Mesendoderm (in vitro differentiated cells): ENCODE results near the gene CD3G. TPM values are rescaled to one million over a fixed set of nuclear protein-coding genes. Genes with fewer than 3 reads are reported as not detected.

ENCODE experiments used
- DNase-seq: peaks from one replicate; pipeline ENCODE4 v3.0.0; 2013
- H2AK5ac ChIP-seq: 2 replicates; pipeline ENCODE4 v1.6.1; 2013; ENCODE audit warnings: low read length, inconsistent platforms
- H2BK120ac ChIP-seq: 2 replicates; pipeline ENCODE4 v1.6.1; 2013; ENCODE audit warnings: low read depth, mild to moderate bottlenecking, low read length, moderate library complexity, mixed read lengths
- H2BK15ac ChIP-seq: replicated peaks from 2 replicates; pipeline ENCODE4 v1.6.1; 2013; ENCODE audit warnings: low read depth, mild to moderate bottlenecking, moderate library complexity
- H2BK5ac ChIP-seq: 2 replicates; pipeline ENCODE4 v1.6.1; 2013; ENCODE audit warnings: low read length, inconsistent platforms
- H3K18ac ChIP-seq: 2 replicates; pipeline ENCODE4 v1.6.1; 2013; ENCODE audit warnings: mild to moderate bottlenecking, low read length, mixed read lengths
- H3K23ac ChIP-seq: one replicate; pipeline ENCODE4 v1.6.1; 2013; ENCODE audit warnings: low read length
- H3K27ac ChIP-seq: 2 replicates; pipeline ENCODE4 v1.5.1; 2013; ENCODE audit warnings: low read depth, mild to moderate bottlenecking, inconsistent platforms, low read length, moderate library complexity
- H3K27me3 ChIP-seq: 2 replicates; pipeline ENCODE4 v1.6.1; 2013; ENCODE audit warnings: low read length, control low read depth, mild to moderate bottlenecking, inconsistent platforms; ENCODE audit not compliant: insufficient read depth, poor library complexity
- H3K36me3 ChIP-seq: 2 replicates; pipeline ENCODE4 v1.6.1; 2013; ENCODE audit warnings: low read length, inconsistent platforms; ENCODE audit not compliant: control insufficient read depth, insufficient read depth
- H3K4ac ChIP-seq: one replicate; pipeline ENCODE4 v1.6.1; 2013; ENCODE audit warnings: low read depth, mild to moderate bottlenecking, low read length, moderate library complexity
- H3K4me1 ChIP-seq: 2 replicates; pipeline ENCODE4 v1.6.1; 2013; ENCODE audit warnings: low read depth, low read length, inconsistent platforms; ENCODE audit not compliant: control insufficient read depth
- H3K4me2 ChIP-seq: 2 replicates; pipeline ENCODE4 v1.6.1; 2013; ENCODE audit warnings: low read length
- H3K4me3 ChIP-seq: 2 replicates; pipeline ENCODE4 v1.5.1; 2013; ENCODE audit warnings: mild to moderate bottlenecking, low read length
- H3K56ac ChIP-seq: one replicate; pipeline ENCODE4 v1.6.1; 2013; ENCODE audit warnings: low read length
- H3K79me1 ChIP-seq: 2 replicates; pipeline ENCODE4 v1.6.1; 2013; ENCODE audit warnings: low read length, inconsistent platforms
- H3K79me2 ChIP-seq: 2 replicates; pipeline ENCODE4 v1.6.1; 2013; ENCODE audit warnings: mild to moderate bottlenecking, low read length; ENCODE audit not compliant: control insufficient read depth, insufficient read depth
- H3K9ac ChIP-seq: 2 replicates; pipeline ENCODE4 v1.6.1; 2013; ENCODE audit warnings: low read length, inconsistent platforms
- H4K5ac ChIP-seq: one replicate; pipeline ENCODE4 v1.6.1; 2013; ENCODE audit warnings: low read length
- H4K8ac ChIP-seq: one replicate; pipeline ENCODE4 v1.6.1; 2013; ENCODE audit warnings: low read depth, mild to moderate bottlenecking, control low read depth, low read length, moderate library complexity
- WGBS: extraction: QIAGEN DNeasy Blood & Tissue Kit; methylation state at CpG from one replicate; pipeline ENCODE4 v1.1.7; 2013; ENCODE audit warnings: low lambda C conversion rate, missing lambda C conversion rate; ENCODE audit not compliant: insufficient coverage; ENCODE audit errors: extremely low coverage; 5-methylcytosine and 5-hydroxymethylcytosine counted together
- polyA plus RNA-seq, 2 experiments: library from polyadenylated mRNA; stranded (reverse); fragments of 200-250 nt; gene quantifications; one replicate each; pipeline ENCODE4 v1.2.3, GENCODE V29; 2013

Gene CD3G
- not detected for polyA plus RNA-seq (2013, experiment 1 of 2)
- polyA plus RNA-seq (2013, experiment 2 of 2) = not detected

DNA sequence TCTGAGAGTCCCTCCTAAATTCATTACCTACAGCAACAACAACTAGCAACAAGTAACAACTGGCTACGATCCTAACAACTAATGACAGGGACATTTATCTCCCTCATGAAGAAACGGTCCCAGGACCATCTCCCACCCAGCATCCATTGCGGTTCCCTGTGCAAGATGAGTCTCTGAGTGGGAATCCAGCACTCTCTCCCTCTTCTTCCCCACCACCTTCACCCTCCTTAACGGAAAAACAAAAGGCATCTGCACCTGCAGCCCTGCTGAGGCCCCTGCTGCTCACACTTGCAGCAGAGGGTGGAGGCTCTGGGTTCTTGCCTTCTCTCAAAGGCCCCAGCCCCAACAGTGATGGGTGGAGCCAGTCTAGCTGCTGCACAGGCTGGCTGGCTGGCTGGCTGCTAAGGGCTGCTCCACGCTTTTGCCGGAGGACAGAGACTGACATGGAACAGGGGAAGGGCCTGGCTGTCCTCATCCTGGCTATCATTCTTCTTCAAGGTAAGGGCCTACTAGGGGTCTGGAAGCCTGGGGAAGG is at the start of gene CD3G:
CD3G (plus strand) TSS at position 364 of the 535 bp plus-strand sequence; CDS start at position 444, 80 bp downstream.
- no peak within 1 kb of the TSS for H3K23ac ChIP-seq
- no peak within 1 kb of the TSS for H2BK5ac ChIP-seq
- H3K56ac ChIP-seq = no peak within 1 kb of the TSS
- H3K79me1 ChIP-seq = no peaks in the 10 kb centered on the region
- no peaks in the 10 kb centered on the region for H3K36me3 ChIP-seq
- H3K4me2 ChIP-seq = no peak within 1 kb of the TSS
- no peaks in the 10 kb centered on the region for H3K4me1 ChIP-seq
- no peak within 1 kb of the TSS for H2BK120ac ChIP-seq
- H2BK15ac ChIP-seq = no peak within 1 kb of the TSS
- H3K4me3 ChIP-seq = no peak within 1 kb of the TSS
- no peak within 1 kb of the TSS for H3K27ac ChIP-seq
- no peak within 1 kb of the TSS for H3K4ac ChIP-seq
- H3K79me2 ChIP-seq = no peaks in the 10 kb centered on the region
- DNase-seq = no peak
- H3K18ac ChIP-seq = no peak within 1 kb of the TSS
- no peak within 1 kb of the TSS for H3K9ac ChIP-seq
- WGBS = no CpG with 5 or more reads among the region's 6 CpGs
- no peaks in the 10 kb centered on the region for H3K27me3 ChIP-seq
- H4K5ac ChIP-seq = no peak within 1 kb of the TSS
- H2AK5ac ChIP-seq = no peak within 1 kb of the TSS
- no peak within 1 kb of the TSS for H4K8ac ChIP-seq

DNA sequence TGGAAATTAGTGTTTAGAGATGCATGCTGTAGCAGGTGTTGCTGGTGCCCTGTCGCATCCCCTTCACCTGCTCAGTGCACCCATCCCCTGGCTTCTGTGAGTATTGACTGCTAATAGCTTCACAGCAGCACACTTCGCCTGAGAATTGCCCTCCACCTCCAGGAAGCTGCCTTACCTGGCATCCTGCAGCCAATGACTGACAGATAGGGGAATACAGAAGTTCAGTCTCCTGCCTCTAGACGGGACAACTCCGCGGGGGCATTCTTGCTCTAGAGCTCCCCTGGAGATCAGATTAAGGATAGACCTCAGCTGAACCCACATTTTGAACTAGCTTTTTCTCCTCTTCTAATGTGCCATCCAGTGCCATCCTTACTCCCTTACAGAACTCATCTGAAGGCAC is 48.9 kb upstream of the CD3G start:
- no CpG with 5 or more reads among the region's 5 CpGs for WGBS
- no peak overlapping the region for H4K5ac ChIP-seq
- no peak overlapping the region for H3K4me3 ChIP-seq
- H3K9ac ChIP-seq = no peak overlapping the region
- no peak overlapping the region for H3K27ac ChIP-seq
- H3K23ac ChIP-seq = no peak overlapping the region
- no peak overlapping the region for H2AK5ac ChIP-seq
- no peak overlapping the region for H2BK15ac ChIP-seq
- no peak overlapping the region for H2BK120ac ChIP-seq
- no peak overlapping the region for H3K4ac ChIP-seq
- H3K79me2 ChIP-seq = no peaks in the 10 kb centered on the region
- H3K18ac ChIP-seq = no peak overlapping the region
- no peaks in the 10 kb centered on the region for H3K36me3 ChIP-seq
- no peak overlapping the region for H3K4me2 ChIP-seq
- no peaks in the 10 kb centered on the region for H3K79me1 ChIP-seq
- H2BK5ac ChIP-seq = no peak overlapping the region
- H3K4me1 ChIP-seq = no peaks in the 10 kb centered on the region
- no peak overlapping the region for H4K8ac ChIP-seq
- H3K56ac ChIP-seq = no peak overlapping the region
- no peak for DNase-seq
- no peaks in the 10 kb centered on the region for H3K27me3 ChIP-seq

DNA sequence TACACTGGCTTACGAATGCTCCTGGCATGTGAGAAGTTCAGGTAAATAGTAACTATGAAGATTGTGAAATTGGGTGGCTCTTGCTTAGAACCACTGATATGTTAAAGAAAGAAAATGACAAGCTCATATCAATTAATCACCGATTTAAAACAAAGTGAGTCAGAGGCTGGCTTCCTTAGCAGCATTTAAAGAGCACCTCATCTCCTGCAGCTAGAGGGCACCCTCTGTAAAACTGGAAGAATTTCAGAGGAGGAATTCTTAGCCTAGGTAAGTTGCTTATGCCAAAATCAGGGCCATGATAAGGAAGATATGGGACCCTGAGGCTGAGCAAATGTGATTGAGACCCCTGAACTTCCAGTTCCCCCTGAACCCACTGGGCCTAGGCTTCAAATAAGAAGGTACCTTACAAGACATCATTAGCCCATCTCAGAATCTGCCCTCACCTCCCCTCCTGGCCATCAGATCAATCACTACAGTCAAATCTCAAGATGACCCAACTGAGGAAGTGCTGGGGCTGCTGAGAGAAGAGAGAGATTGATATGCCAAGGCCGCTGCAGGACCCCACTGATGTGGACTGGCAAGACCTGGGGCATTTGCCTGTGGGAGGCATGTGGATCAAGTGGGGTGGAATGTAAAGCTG is 48.2 kb upstream of the CD3G start:
- no peaks in the 10 kb centered on the region for H3K79me2 ChIP-seq
- no peak overlapping the region for H2AK5ac ChIP-seq
- H3K79me1 ChIP-seq = no peaks in the 10 kb centered on the region
- no peak overlapping the region for H3K4me3 ChIP-seq
- H2BK15ac ChIP-seq = no peak overlapping the region
- no peak overlapping the region for H4K8ac ChIP-seq
- no peak overlapping the region for H2BK5ac ChIP-seq
- no peak overlapping the region for H3K23ac ChIP-seq
- H3K27ac ChIP-seq = no peak overlapping the region
- no peaks in the 10 kb centered on the region for H3K36me3 ChIP-seq
- no CpG with 5 or more reads among the region's 3 CpGs for WGBS
- peak; percentile 54 for DNase-seq
- H4K5ac ChIP-seq = no peak overlapping the region
- no peaks in the 10 kb centered on the region for H3K27me3 ChIP-seq
- no peak overlapping the region for H3K4ac ChIP-seq
- no peak overlapping the region for H3K9ac ChIP-seq
- H3K4me1 ChIP-seq = no peaks in the 10 kb centered on the region
- H3K56ac ChIP-seq = no peak overlapping the region
- no peak overlapping the region for H2BK120ac ChIP-seq
- no peak overlapping the region for H3K18ac ChIP-seq
- H3K4me2 ChIP-seq = no peak overlapping the region

- no peak overlapping the region for H3K9ac ChIP-seq
- no peaks in the 10 kb centered on the region for H3K79me2 ChIP-seq
- no peak overlapping the region for H3K27ac ChIP-seq
- H3K4me2 ChIP-seq = no peak overlapping the region
- no peak overlapping the region for H3K23ac ChIP-seq
- no peaks in the 10 kb centered on the region for H3K79me1 ChIP-seq
- H3K27me3 ChIP-seq = no peaks in the 10 kb centered on the region
- WGBS = no CpG with 5 or more reads among the region's 8 CpGs
- no peak overlapping the region for H2BK15ac ChIP-seq
- H3K56ac ChIP-seq = no peak overlapping the region
- H4K5ac ChIP-seq = no peak overlapping the region
- H4K8ac ChIP-seq = no peak overlapping the region
- H3K36me3 ChIP-seq = no peaks in the 10 kb centered on the region
- H2BK5ac ChIP-seq = no peak overlapping the region
- H2AK5ac ChIP-seq = no peak overlapping the region
- H2BK120ac ChIP-seq = no peak overlapping the region
- no peak overlapping the region for H3K4me3 ChIP-seq
- no peak overlapping the region for H3K18ac ChIP-seq
- H3K4ac ChIP-seq = no peak overlapping the region
- DNase-seq = no peak
- H3K4me1 ChIP-seq = no peaks in the 10 kb centered on the region
Measured at GRCh38 chr11:118301600-118302195, 42.4 kb upstream of the CD3G start.

DNA sequence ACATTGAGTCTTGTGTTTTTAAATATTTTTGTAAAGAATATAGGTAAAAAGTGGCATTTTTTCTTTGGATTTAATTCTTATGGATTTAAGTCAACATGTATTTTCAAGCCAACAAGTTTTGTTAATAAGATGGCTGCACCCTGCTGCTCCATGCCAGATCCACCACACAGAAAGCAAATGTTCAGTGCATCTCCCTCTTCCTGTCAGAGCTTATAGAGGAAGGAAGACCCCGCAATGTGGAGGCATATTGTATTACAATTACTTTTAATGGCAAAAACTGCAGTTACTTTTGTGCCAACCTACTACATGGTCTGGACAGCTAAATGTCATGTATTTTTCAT is 39.9 kb upstream of the CD3G start:
- Histone ChIP-seq H3K79me1 (no peaks in the 10 kb centered on the region), H3K79me2 (no peaks in the 10 kb centered on the region), H3K4me1 (no peaks in the 10 kb centered on the region), H3K18ac (no peak overlapping the region), H3K9ac (no peak overlapping the region), H4K5ac (no peak overlapping the region), H2AK5ac (no peak overlapping the region), H3K4me3 (no peak overlapping the region), H2BK15ac (no peak overlapping the region), H2BK120ac (no peak overlapping the region), H3K4me2 (no peak overlapping the region), H2BK5ac (no peak overlapping the region), H3K36me3 (no peaks in the 10 kb centered on the region), H3K27ac (no peak overlapping the region), H3K27me3 (no peaks in the 10 kb centered on the region), H4K8ac (no peak overlapping the region), H3K23ac (no peak overlapping the region), H3K56ac (no peak overlapping the region), H3K4ac (no peak overlapping the region)
- WGBS = no CpG with 5 or more reads among the region's 1 CpG
- no peak for DNase-seq
